A549 (cell line): Measurements from ENCODE around the gene SPEM1.

Experiments used
- CTCF ChIP-seq: fragments of >200 bp; sonication (Bioruptor Twin); formaldehyde crosslinking; IDR thresholded peaks from 3 replicates; pipeline ENCODE4 v1.5.1; 2016
- RNF2 ChIP-seq: fragments of 200-600 bp; sonication (generic); IDR thresholded peaks from 2 replicates; pipeline ENCODE4 v1.6.1; 2016; ENCODE audit warnings: low read depth, mild to moderate bottlenecking, antibody characterized with exemption, moderate library complexity, borderline replicate concordance

- TF ChIP-seq CTCF (no peak), RNF2 (no peak)
Measured at GRCh38 chr17:7425316-7425715, 5.2 kb downstream of the SPEM1 start, which contains the start of gene SPEM2.
